Inflammatory macrophage treated with lipopolysaccharide for 4 hours (primary cell): ENCODE results near the gene C1QTNF8.
A peak's percentile ranks its signal among the peaks of the same experiment; 100 is the strongest.
"Not testable (repeated sequence)": the region's sequence is repeated elsewhere in the genome, so short reads cannot be mapped to it uniquely, and the experiment has no call there.

Source experiments
- DNase-seq: peaks from one replicate; pipeline ENCODE4 v3.0.0-alpha.2; 2020

C1QTNF8 gene

GRCh38 chr16:1107141-1107540 is 11.1 kb upstream of the C1QTNF8 start:
- DNase-seq = no peak

- no peak for DNase-seq
These were observed 10.6 kb upstream of the C1QTNF8 start for GRCh38 chr16:1106659-1107058.

DNA sequence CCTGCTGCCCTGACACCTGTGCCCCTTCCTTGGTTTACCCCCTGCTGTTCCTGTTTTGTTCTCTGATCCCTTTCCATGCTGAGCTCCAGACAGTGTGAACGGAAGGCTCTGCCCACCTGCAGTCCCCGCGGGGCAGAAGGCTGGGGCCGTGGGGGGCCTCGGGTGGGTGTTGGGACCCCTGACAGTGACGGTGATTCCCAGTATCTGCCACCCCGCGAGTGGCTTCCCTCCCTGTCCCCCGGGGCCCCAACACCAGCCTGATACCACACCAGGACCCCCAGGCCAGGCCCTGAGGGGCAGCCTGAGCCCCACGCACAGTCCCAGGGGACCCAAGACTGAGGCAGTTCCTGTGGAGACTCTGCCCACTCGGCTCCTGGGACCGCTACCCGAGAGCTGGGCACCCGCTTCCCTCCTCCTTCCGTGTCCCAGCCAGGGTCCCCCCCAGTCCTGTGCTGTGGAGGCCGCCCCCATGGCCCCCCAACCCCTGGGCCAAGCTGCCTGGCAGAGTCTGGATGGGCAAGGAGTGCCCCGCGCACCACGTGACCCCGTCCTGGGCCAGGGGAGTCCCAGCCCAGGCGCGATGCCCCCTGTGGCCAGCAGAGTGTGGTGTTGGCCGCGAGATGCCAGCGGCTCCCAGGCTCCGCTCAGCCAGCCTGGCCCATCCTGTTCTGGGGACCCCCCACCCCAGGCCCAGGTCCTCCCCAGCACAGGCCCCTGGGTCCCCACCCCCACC is 10.0 kb upstream of the C1QTNF8 start:
- peak; percentile 17 for DNase-seq

DNA sequence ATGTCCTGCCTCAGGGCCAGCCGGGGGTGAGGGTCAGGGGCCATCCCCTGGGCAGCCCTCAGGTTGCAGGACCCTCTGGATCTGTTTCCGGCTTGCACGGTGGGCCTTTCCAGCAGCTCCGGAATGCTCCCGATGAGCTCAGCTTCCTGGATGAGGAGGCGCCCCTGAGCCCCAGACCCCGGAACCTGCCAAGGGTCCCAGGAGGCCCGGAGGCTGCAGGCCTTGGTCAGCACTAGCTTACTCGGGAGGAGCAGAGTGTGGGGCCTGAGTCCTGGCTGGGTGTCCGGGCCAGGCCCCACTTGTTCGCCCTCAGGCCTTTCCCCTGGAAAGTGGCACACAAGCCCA is 7.6 kb upstream of the C1QTNF8 start:
- DNase-seq = no peak

- peak; percentile 23 for DNase-seq
These were observed 7.0 kb upstream of the C1QTNF8 start for GRCh38 chr16:1102921-1103635.

DNA sequence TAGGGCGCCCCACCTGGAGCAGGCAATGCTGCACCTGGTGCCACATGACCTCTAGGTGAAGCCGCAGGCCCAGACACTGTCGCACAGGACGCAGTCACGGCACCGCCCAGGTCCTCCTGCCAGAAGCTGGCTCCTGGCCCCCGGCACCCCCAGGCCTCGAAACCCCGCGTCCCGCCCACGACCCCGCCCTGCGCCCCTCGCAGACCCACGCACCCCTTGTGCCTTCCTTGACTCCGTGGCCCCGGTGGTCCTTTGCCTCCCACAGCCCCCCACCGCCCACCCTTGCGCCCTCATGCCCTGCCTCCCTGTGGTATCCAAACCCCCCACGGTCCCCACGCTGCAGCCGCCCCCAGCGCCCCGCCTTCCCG is 6.3 kb upstream of the C1QTNF8 start:
- no peak for DNase-seq

DNA sequence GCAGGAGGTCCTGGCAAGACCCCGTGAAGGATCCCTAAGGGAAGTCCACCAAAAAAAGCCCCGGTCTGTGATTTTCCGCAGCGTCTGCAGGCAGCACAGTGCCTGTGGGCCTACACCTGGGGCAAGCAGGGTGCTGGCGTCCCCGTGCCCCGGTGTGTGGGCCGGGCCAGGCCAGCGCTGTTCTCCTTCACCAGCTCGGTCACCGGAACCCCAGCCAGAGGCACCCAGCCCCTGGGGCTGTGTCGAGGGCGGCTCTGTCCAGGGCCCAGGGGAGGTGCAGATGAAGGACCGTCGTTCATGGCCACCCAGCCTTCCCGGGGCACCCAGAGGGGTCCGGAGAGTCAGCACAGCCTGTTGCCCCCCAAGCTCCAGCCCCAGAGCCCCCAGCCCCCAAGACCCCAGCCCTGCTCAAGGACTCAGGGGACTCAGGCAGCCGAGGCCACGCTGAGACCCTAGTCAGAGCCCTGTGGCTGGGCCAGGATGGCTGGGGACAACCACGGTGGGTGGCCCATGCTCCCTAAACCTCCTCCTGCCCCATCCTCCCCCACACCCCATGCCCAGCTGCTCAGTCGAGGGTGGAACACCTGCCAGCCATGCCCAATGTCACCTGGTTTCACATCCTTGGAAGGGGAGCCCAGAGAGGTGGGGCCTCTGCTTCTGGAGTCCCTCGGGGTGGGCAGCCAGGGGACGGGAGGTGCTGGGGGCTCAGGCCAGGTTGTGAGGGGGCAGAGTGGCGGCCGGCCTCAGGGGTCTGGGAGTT is 5.7 kb upstream of the C1QTNF8 start:
- no peak for DNase-seq

DNA sequence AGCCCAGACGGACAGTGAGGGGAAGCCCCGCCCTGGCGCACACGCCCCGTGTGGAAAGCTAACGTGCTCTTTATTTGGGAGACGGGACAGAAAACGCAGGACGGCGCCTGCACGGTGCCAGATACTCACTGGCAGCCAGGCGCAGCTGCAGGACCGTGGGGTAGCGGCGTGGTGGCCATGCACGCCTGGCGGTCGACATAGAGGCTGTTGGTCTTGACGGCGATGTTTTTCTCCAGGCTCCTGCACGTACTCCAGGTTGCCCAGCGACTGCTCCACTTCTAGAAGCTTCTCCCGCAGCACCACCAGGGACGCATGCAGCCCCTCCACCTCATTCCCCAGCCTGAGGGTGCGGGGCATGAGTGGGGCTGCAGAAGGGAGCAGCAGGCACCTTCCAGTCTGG is 5.1 kb upstream of the C1QTNF8 start:
- no peak for DNase-seq

- no peak for DNase-seq
These were observed 4.2 kb upstream of the C1QTNF8 start for GRCh38 chr16:1100084-1100800.

- no peak for DNase-seq
These were observed 3.4 kb upstream of the C1QTNF8 start for GRCh38 chr16:1099189-1100083.

- no peak for DNase-seq
These were observed 2.4 kb upstream of the C1QTNF8 start for GRCh38 chr16:1098266-1098991.

- DNase-seq = no peak
These were observed 1.8 kb upstream of the C1QTNF8 start for GRCh38 chr16:1097800-1098199.

DNA sequence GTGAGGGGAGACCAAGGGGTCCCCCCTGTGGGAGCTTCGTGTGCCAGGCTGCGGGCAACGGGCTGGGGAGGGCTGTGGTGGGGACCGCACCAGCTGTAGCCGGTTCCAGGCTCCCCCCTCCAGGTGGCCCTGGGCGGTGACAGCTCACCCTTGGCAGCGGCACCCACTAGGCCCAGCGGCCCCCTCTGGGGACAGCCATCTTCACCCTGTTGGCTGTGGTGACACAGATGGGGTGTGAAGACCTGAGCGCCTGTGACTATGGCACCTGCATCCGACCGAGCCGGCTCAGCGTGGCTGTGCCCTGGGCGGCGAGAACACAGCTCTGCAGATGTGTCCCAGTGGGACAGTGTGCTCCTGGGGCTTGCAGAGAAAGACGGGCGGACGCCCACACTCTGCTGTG is 1.1 kb upstream of the C1QTNF8 start:
- no peak for DNase-seq

- no peak for DNase-seq
These were observed 435 bp downstream of the C1QTNF8 start for GRCh38 chr16:1095450-1096168.

- DNase-seq = no peak
These were observed 1.2 kb downstream of the C1QTNF8 start for GRCh38 chr16:1094601-1095449.

GRCh38 chr16:1094124-1094479 is 1.9 kb downstream of the C1QTNF8 start:
- no peak for DNase-seq

DNA sequence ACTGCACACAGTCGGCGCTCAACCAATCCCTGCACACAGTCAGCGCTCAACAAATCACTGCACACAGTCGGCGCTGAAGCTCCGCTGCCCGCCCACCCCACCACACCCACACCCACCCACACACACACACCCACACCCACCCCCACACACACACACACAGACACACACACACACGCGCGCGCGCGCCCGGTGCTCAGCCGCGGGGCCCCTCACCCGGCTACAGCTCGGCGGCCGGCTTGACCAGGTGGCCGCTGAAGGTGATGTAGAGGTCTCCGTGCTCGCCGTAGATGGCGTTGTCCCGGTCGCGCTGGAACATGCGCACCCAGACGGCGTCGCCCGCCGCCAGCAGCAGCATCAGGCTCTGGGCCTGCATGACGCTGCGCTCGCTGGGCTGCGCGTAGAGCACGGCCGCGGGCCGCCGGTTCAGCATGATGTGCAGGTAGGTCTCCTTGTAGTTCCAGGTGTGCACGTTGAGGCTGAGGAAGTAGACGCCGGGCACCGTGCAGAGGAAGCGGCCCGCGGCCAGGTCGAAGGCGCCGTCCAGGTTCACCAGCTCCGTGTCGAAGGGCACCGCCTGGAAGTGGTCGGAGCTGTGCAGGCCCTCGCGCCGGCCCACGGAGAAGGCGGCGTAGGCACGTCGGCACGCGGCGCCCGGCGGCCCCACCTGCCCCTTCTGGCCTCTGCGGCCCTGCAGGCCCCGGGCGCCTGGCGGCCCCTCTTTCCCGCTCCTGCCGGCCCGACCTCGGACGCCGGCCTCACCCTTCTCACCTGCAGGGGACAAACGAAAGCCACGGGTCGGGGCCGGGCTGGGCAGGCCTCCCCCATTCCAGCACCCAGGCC is 2.5 kb downstream of the C1QTNF8 start:
- no peak for DNase-seq

GRCh38 chr16:1092685-1093283 is 3.3 kb downstream of the C1QTNF8 start:
- DNase-seq = not testable (repeated sequence)
